Measurements from ENCODE around the gene HBE1. TPM values are rescaled to one million over a fixed set of nuclear protein-coding genes. Genes with fewer than 3 reads are reported as not detected.
"Not testable (repeated sequence)": the region's sequence is repeated elsewhere in the genome, so short reads cannot be mapped to it uniquely, and the experiment has no call there.

The HBE1 gene
- polyA plus RNA-seq, 1 experiment, result 8.3 TPM

- peak overlapping the region; percentile 47 for H3K27ac ChIP-seq (ENCODE audit: low read depth, low read length)
- ChIA-PET POLR2A (interaction anchor here (1.1 kb wide), 1 partner anchor 17 kb away, joined by 3 read pairs; no protein-coding TSS in a partner anchor), CTCF (interaction anchor here (1.0 to 1.6 kb wide), 3 partner anchors 10 to 173 kb away, joined by 3 to 5 read pairs (median 4); no protein-coding TSS in a partner anchor)
- DNase-seq (ENCODE audit: low read depth, low spot score), result no peak
- peaks cover 7% of the 10 kb centered on the region; the same call in 1 of the 2 replicates for H3K9me3 ChIP-seq (ENCODE audit: control insufficient read depth, insufficient read depth, low read length)
- TF ChIP-seq CTCF (IDR thresholded peaks at IDR 0.05; ENCODE audit: low read depth, low read length), result no peak
- H3K4me3 ChIP-seq (ENCODE audit: low read depth, low read length), result no peak overlapping the region
- H3K27me3 ChIP-seq (ENCODE audit: control insufficient read depth, insufficient read depth, low read length), result no peaks in the 10 kb centered on the region
These were observed 28.1 kb upstream of the HBE1 start for GRCh38 chr11:5297721-5298323.

- POLR2A ChIA-PET; H3K9me3 ChIP-seq (ENCODE audit: control insufficient read depth, insufficient read depth, low read length); H3K27ac ChIP-seq (ENCODE audit: low read depth, low read length); H3K27me3 ChIP-seq (ENCODE audit: control insufficient read depth, insufficient read depth, low read length); H3K4me3 ChIP-seq (ENCODE audit: low read depth, low read length); DNase-seq (ENCODE audit: low read depth, low spot score); CTCF ChIA-PET: not testable (repeated sequence)
These were observed 24.7 kb upstream of the HBE1 start for GRCh38 chr11:5294342-5294995.

- CTCF ChIA-PET, result no interaction called here
- DNase-seq (ENCODE audit: low read depth, low spot score), result no peak
These were observed 23.3 kb upstream of the HBE1 start for GRCh38 chr11:5293028-5293427.

GRCh38 chr11:5291207-5291838 is 21.6 kb upstream of the HBE1 start:
- Histone ChIP-seq H3K9me3 (ENCODE audit: control insufficient read depth, insufficient read depth, low read length) (peaks cover 7% of the 10 kb centered on the region; the same call in 1 of the 2 replicates), H3K27ac (ENCODE audit: low read depth, low read length) (no peak overlapping the region), H3K4me3 (ENCODE audit: low read depth, low read length) (no peak overlapping the region), H3K27me3 (ENCODE audit: control insufficient read depth, insufficient read depth, low read length) (no peaks in the 10 kb centered on the region)
- ChIA-PET CTCF (interaction anchor here (0.7 to 3.2 kb wide), 14 partner anchors 9 to 168 kb away, joined by 3 to 20 read pairs (median 4); no protein-coding TSS in a partner anchor), POLR2A (no interaction called here)
- peak; percentile 73 for TF ChIP-seq CTCF (IDR thresholded peaks at IDR 0.05; ENCODE audit: low read depth, low read length)
- DNase-seq (ENCODE audit: low read depth, low spot score), result no peak

More at GRCh38 chr11:5293028-5293427, 23.3 kb upstream of the HBE1 start:
- POLR2A ChIA-PET, result no interaction called here
- no peak overlapping the region for H3K4me3 ChIP-seq (ENCODE audit: low read depth, low read length)
- no peak overlapping the region for H3K27ac ChIP-seq (ENCODE audit: low read depth, low read length)
- peaks cover 7% of the 10 kb centered on the region; the same call in 1 of the 2 replicates for H3K9me3 ChIP-seq (ENCODE audit: control insufficient read depth, insufficient read depth, low read length)
- no peaks in the 10 kb centered on the region for H3K27me3 ChIP-seq (ENCODE audit: control insufficient read depth, insufficient read depth, low read length)
- no peak for TF ChIP-seq CTCF (IDR thresholded peaks at IDR 0.05; ENCODE audit: low read depth, low read length)

DNA sequence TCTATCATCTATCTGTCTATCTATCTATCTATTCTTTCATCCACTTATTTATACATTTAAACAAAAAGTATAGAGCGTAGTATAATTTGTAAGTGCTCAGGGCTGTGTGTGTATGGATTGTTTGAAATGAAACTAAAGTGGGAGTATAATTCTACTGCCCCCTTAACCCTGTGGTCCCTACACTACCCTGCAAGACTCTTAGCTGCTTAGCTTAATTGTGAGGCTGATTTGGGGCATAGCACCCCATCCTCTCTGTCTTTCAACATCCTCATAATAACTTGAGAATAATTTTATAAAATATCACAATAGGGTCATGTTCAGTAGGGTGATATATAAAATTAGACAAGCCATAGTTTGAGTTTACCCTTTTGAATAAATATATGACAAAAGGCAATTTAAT is 20.4 kb upstream of the HBE1 start:
- peaks cover 7% of the 10 kb centered on the region; the same call in 1 of the 2 replicates for H3K9me3 ChIP-seq (ENCODE audit: control insufficient read depth, insufficient read depth, low read length)
- TF ChIP-seq CTCF (IDR thresholded peaks at IDR 0.05; ENCODE audit: low read depth, low read length), result no peak
- H3K27ac ChIP-seq (ENCODE audit: low read depth, low read length), result no peak overlapping the region
- POLR2A ChIA-PET, result interaction anchor here (1.1 kb wide), 1 partner anchor 9 kb away, joined by 3 read pairs; no protein-coding TSS in a partner anchor
- no peak for DNase-seq (ENCODE audit: low read depth, low spot score)
- no peaks in the 10 kb centered on the region for H3K27me3 ChIP-seq (ENCODE audit: control insufficient read depth, insufficient read depth, low read length)
- CTCF ChIA-PET, result interaction anchor here (0.8 to 3.2 kb wide), 12 partner anchors 8 to 165 kb away, joined by 3 to 20 read pairs (median 4); no protein-coding TSS in a partner anchor
- no peak overlapping the region for H3K4me3 ChIP-seq (ENCODE audit: low read depth, low read length)

Data from AG04450 (cell line).